GM13976 (cell line): ENCODE measurements around the gene BABAM2.

Experiments used
- DNase-seq: peaks from one replicate; pipeline ENCODE4 v3.0.0; 2012; ENCODE audit warnings: low spot score
- in situ Hi-C: fragments of 300-500 bp; cut with MboI; formaldehyde crosslinking; loops from one replicate; pipeline ENCODE4 v1.12.0; 2022; ENCODE audit warnings: low sequenced_read_pairs, mixed read lengths, inconsistent platforms; ENCODE audit not compliant: unreplicated experiment
- TF ChIP-seq, protein P1 (sequence below): IDR thresholded peaks from 2 replicates; pipeline ENCODE4 v1.5.1; 2012; ENCODE audit warnings: borderline replicate concordance, mild to moderate bottlenecking; ENCODE audit not compliant: insufficient read depth; ENCODE audit errors: extremely low read depth, missing control alignments, control extremely low read depth

BABAM2 gene

DNA sequence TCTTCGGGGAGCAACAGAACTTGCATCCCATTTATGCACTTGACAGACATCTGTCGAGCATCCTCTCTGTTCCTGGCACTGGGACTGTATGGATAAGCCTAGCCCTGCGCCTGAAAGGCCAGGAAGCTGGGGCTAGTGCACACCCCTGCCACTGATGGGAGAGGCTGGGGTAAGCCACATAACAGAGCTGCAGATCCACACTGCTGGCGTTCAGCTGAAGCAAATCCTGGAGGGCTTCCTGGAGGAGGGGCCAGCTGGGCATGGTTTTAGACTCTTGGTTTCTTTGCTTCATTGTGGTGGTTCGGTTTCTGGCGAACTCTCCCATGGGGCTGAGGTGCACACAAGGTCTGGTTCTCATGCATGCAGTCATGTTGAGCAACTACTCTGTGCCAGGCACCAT lies 456.7 kb downstream of the BABAM2 start:
- no peak for DNase-seq
- in situ Hi-C loops = no loop called here
- TF ChIP-seq, protein P1, sequence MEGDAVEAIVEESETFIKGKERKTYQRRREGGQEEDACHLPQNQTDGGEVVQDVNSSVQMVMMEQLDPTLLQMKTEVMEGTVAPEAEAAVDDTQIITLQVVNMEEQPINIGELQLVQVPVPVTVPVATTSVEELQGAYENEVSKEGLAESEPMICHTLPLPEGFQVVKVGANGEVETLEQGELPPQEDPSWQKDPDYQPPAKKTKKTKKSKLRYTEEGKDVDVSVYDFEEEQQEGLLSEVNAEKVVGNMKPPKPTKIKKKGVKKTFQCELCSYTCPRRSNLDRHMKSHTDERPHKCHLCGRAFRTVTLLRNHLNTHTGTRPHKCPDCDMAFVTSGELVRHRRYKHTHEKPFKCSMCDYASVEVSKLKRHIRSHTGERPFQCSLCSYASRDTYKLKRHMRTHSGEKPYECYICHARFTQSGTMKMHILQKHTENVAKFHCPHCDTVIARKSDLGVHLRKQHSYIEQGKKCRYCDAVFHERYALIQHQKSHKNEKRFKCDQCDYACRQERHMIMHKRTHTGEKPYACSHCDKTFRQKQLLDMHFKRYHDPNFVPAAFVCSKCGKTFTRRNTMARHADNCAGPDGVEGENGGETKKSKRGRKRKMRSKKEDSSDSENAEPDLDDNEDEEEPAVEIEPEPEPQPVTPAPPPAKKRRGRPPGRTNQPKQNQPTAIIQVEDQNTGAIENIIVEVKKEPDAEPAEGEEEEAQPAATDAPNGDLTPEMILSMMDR = no peak

DNA sequence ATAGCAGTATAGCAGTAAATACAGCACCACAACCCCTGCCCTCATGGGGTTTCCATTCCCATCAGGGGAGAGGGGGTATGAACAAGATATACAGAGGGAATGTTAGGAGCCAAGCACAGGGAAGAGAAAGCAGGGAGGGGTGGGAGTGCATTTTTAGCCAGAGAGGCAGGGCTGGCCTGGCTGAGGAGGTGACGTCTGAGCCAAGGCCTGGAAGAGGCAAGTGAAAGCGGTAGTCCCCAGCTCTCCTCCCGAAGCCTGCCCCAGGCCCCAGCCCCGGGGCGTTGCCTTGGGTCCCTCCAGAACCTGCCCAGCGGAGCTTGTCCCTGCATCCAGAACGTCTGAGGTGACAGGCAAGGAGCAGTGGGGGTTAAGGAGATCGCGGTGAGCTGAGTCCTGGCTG lies 457.1 kb downstream of the BABAM2 start:
- TF ChIP-seq, protein P1 = no peak
- in situ Hi-C loops = no loop called here

DNA sequence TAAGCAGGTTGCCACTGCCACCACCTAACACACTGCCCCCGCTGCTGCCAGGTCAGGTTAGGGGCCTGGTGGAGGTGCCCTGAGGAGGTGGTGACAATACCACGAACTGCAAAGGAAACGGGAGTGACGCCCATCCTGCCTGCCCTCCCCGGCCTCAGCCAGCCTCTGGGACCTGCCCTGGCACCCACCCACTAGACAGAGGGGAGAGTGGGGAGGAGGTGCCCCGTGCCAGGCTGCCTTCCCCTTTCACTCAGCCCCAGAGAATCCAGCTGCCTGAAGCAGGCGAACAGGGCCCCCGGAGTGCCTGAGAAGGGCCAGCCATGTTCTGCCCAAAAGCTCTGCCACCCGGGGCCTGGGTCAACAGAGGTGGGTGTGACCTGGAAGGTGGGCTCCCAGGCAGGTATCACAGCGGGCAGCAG lies 457.6 kb downstream of the BABAM2 start:
- in situ Hi-C loops = no loop called here
- TF ChIP-seq, protein P1 = no peak
- no peak for DNase-seq

More for the DNA sequence above, 457.1 kb downstream of the BABAM2 start:
- DNase-seq = no peak

DNA sequence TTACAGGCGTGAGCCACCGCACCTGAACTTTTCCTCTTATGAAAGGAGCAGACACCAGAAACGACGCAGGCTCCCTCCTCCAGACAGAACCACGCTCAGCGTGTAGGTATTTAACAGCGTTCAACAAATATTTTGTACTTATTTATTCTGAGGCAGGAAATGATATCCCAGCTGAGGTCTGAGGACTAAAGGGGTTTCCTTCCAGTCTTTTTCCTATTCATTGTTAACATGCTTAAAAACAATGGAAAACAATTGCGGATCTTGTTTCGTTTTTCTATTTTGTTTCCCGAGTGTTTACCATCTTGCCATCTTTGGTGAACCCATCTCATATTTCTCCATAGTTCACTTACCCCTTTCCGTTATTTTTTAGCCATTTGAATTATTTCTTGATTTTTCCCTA lies 458.4 kb downstream of the BABAM2 start:
- in situ Hi-C loops = no loop called here

DNA sequence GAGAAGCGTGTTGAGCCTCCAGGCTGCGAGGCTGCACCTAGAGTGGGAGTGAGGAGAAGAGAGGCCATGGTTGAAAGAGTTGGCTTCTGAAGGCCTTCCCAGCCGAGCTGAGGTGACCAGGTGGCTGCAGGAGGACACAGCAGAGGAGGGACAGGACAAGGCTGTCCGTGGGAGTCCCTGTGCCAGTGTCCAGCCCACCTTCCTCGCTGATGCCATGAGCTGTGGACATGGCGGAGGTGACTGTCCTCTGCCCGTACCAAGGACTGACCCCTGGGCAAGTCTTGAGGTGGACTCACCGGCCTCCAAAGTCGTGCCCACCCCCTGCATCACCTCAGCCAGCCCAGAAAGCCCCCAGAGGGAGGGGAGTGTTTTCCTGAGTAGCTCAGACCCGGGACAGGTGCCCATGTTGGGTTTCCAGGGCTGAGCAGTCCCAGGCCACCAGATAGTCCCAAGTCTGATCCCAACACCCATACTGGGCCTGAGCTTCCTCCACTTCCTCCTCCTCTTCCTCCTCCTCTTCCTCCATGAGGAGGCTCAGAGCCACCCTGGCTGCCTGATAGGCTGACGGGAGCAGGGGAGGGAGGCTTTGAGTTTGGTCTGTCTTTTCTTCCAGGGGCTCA lies 459.1 kb downstream of the BABAM2 start:
- DNase-seq = no peak
- TF ChIP-seq, protein P1 = no peak
- in situ Hi-C loops = no loop called here

More for the DNA sequence above, 458.4 kb downstream of the BABAM2 start:
- TF ChIP-seq, protein P1 = no peak
- no peak for DNase-seq

DNA sequence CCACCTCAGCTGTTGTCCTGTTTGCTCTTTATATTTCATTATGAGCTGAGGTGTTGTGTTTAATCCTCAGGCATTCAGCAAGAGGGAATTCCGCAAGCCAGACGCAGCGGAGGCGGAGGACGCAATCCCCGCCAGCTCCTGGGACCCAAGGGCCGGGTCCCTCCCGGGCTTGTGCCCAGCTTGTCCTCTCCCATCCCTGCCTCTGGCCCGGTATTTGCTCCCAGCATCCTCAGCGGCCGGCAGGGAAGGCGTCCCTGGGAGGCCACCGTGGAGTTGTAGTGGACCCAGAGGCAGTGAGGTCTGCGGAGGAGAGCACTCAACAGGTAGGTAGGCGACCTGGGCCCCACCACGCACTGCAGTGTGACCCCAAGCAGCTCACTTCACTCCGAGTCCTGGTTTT lies 459.7 kb downstream of the BABAM2 start:
- in situ Hi-C loops = no loop called here
- no peak for DNase-seq
- TF ChIP-seq, protein P1 = no peak
